Measurements from ENCODE around the gene TBRG4. TPM values are rescaled to one million over a fixed set of nuclear protein-coding genes. Genes with fewer than 3 reads are reported as not detected.

TBRG4 gene
- total RNA-seq, 1 donor from 2014 or later: 71.2 TPM

DNA sequence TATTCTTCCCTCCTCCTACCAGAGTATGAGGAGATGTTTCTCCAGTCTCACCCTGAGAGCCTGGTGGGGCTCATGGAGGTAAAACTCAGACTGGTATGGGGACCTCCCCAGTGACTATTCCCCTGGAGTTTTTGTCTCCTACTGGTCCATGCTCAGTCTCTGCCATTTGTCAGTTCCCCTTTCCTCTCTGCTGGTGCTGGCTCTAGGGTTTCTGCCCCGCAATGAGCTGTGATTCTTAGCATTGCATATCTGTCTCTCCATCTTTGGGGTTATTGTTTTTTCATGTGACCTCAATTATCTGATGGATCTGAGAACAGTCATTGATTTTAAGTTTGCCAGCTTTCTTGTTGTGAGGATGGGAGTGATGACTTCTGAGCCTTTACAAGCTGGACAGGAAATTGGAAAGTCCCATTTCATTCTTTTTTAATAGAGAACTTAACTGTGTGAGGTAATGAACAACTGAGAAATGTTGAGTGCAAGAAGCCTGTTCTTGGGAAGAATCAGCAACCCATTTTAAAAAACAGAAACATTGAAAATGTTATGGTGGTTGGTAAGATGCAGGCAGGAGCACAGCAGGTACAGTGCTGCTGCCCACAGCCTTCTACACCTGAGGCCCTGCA, 49.6 kb downstream of the TBRG4 start:
- TF ChIP-seq CTCF (IDR thresholded peaks at IDR 0.05) (no peak), POLR2A (IDR thresholded peaks at IDR 0.05) (no peak), POLR2AphosphoS5 (IDR thresholded peaks at IDR 0.05; ENCODE audit: insufficient read depth in 1 of 2, low read depth in 1 of 2) (no peak)
- Histone ChIP-seq H3K36me3 (peaks cover 0 to 13% of the 10 kb centered on the region in 2 donors), H3K4me1 (no peaks in the 10 kb centered on the region), H3K4me3 (no peak overlapping the region), H3K27me3 (no peaks in the 10 kb centered on the region), H3K9me3 (no peaks in the 10 kb centered on the region), H3K27ac (no peak overlapping the region)
- intact Hi-C loops (cut with DNase I): no loop called here
- no peak for DNase-seq (ENCODE audit: extremely low spot score in 2 of 2)

DNA sequence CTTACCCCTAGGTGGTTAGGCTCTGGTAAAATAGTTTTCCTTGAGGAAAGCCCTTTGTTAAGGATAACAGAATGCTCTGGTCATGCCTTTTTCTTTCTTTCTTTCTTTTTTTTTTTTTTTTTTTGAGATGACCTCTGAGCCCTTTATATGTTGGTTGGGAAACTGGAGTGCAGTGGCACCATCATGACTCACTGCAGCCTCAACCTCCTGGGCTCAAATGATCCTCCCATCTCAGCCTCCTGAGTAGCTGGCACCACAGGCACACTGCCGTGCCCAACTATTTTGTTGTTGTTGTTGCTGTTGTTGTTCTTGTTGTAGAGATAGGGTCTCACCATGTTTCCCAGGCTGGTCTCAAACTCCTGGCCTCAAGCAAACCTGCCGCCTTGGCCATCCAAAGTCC, 50.1 kb downstream of the TBRG4 start:
- no peak for TF ChIP-seq POLR2AphosphoS5 (IDR thresholded peaks at IDR 0.05; ENCODE audit: insufficient read depth in 1 of 2, low read depth in 1 of 2)
- TF ChIP-seq POLR2A (IDR thresholded peaks at IDR 0.05): no peak
- no peak for TF ChIP-seq CTCF (IDR thresholded peaks at IDR 0.05)
- H3K36me3 ChIP-seq: peaks cover 0 to 13% of the 10 kb centered on the region in 2 donors
- no peaks in the 10 kb centered on the region for H3K4me1 ChIP-seq
- H3K27ac ChIP-seq: no peak overlapping the region
- no peaks in the 10 kb centered on the region for H3K27me3 ChIP-seq
- no peak overlapping the region for H3K4me3 ChIP-seq
- no peaks in the 10 kb centered on the region for H3K9me3 ChIP-seq
- no peak for DNase-seq (ENCODE audit: extremely low spot score in 2 of 2)
- intact Hi-C loops (cut with DNase I): no loop called here

DNA sequence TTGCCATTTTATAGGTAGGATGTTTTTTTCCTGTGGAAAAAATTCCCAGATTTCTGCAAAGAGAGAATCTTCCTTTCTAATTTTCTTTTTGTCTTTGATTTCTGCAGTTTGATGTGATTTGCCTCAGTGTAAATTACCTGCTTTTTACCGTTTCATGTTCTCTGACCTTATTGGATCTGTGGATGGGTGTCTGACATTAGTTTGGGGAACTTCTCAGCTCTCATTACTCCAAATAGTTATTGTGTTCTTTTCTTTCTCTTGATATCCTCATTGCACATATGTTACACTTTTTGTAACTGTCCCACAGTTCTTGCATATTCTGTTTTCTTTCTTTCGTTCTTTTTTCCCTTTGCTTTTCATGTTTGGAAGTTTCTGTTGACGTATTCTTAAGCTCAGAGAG, 51.2 kb downstream of the TBRG4 start:
- Histone ChIP-seq H3K4me1 (no peaks in the 10 kb centered on the region), H3K36me3 (peaks cover 0 to 13% of the 10 kb centered on the region in 2 donors), H3K27ac (no peak overlapping the region), H3K4me3 (no peak overlapping the region), H3K9me3 (no peaks in the 10 kb centered on the region), H3K27me3 (no peaks in the 10 kb centered on the region)
- intact Hi-C loops (cut with DNase I): no loop called here
- TF ChIP-seq POLR2A (IDR thresholded peaks at IDR 0.05): no peak
- TF ChIP-seq CTCF (IDR thresholded peaks at IDR 0.05): no peak
- no peak for TF ChIP-seq POLR2AphosphoS5 (IDR thresholded peaks at IDR 0.05; ENCODE audit: insufficient read depth in 1 of 2, low read depth in 1 of 2)
- DNase-seq (ENCODE audit: extremely low spot score in 2 of 2): no peak

GRCh38 chr7:45057878-45058277, 53.6 kb downstream of the TBRG4 start:
- Histone ChIP-seq H3K9me3 (no peaks in the 10 kb centered on the region), H3K36me3 (no peaks in the 10 kb centered on the region), H3K27ac (no peak overlapping the region), H3K27me3 (no peaks in the 10 kb centered on the region), H3K4me1 (no peaks in the 10 kb centered on the region), H3K4me3 (no peak overlapping the region)
- TF ChIP-seq POLR2A (IDR thresholded peaks at IDR 0.05) (no peak), CTCF (IDR thresholded peaks at IDR 0.05) (no peak), POLR2AphosphoS5 (IDR thresholded peaks at IDR 0.05; ENCODE audit: insufficient read depth in 1 of 2, low read depth in 1 of 2) (no peak)
- intact Hi-C loops (cut with DNase I): no loop called here
- no peak for DNase-seq (ENCODE audit: extremely low spot score in 2 of 2)

DNA sequence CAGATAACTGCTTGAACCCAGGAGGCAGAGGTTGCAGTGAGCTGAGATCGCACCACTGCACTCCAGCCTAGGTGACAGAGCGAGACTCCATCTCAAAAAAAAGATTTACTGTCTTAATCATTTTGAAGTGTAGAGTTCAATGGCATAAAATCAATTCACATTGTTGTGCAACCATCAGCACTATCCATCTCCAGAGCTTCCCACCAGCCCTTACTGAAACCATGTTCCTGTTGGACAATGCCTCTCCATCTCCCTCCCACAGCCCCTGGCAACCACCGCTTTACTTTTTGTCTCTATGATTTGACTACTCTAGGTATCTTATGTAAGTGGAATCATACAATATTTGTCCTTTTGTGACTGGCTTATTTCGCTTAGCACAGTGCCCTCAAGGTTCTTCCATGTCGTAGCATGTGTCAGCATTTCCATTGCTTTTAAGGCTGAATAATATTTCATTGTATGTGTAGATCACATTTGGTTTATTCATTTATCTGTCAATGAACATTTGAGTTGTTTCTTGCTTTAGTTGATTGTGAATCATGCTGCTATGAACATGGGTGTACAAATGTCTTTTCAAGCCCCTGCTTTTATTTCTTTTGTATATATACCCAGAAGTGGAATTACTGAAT, 55.8 kb downstream of the TBRG4 start:
- Histone ChIP-seq H3K36me3 (no peaks in the 10 kb centered on the region), H3K9me3 (no peaks in the 10 kb centered on the region)
- no peak for DNase-seq (ENCODE audit: extremely low spot score in 2 of 2)

More for the DNA sequence above, 55.8 kb downstream of the TBRG4 start:
- Histone ChIP-seq H3K27me3 (no peaks in the 10 kb centered on the region), H3K27ac (no peak overlapping the region), H3K4me1 (no peaks in the 10 kb centered on the region), H3K4me3 (no peak overlapping the region)
- intact Hi-C loops (cut with DNase I): no loop called here
- TF ChIP-seq POLR2AphosphoS5 (IDR thresholded peaks at IDR 0.05; ENCODE audit: insufficient read depth in 1 of 2, low read depth in 1 of 2) (no peak), CTCF (IDR thresholded peaks at IDR 0.05) (no peak), POLR2A (IDR thresholded peaks at IDR 0.05) (no peak)

Data from vagina (tissue), 2 donors.